Adipose tissue (tissue), 3 donors: ENCODE results near the gene TIGD7. TPM values are rescaled to one million over a fixed set of nuclear protein-coding genes. Genes with fewer than 3 reads are reported as not detected.

ENCODE experiments used
- H3K27ac ChIP-seq: one replicate; pipeline ENCODE4 v1.5.1; 2013; ENCODE audit warnings: low read depth, low read length
- WGBS, 3 donors: extraction: QIAGEN DNeasy Blood & Tissue Kit; methylation state at CpG; one replicate each; pipeline ENCODE4 v1.1.7; 2013; 5-methylcytosine and 5-hydroxymethylcytosine counted together
- polyA plus RNA-seq, 3 donors: library from polyadenylated mRNA; stranded (reverse); fragments of 200-250 nt; gene quantifications; one replicate each; pipeline ENCODE4 v1.2.3, GENCODE V29; 2013
- donor health status: healthy with polysubstance abuse.
- donor health status: Bipolar disorder and iron deficiency.
- donor health status: healthy.

The TIGD7 gene
- polyA plus RNA-seq, 3 donors, result 1.2 to 2.1 (median 2.0) TPM

- 36 to 51% (median 48%) methylated on average over 34 to 35 of the region's 35 CpGs for WGBS, 3 donors
- H3K27ac ChIP-seq, result no peak overlapping the region
These were observed 50.9 kb downstream of the TIGD7 start for GRCh38 chr16:3254309-3254708.

DNA sequence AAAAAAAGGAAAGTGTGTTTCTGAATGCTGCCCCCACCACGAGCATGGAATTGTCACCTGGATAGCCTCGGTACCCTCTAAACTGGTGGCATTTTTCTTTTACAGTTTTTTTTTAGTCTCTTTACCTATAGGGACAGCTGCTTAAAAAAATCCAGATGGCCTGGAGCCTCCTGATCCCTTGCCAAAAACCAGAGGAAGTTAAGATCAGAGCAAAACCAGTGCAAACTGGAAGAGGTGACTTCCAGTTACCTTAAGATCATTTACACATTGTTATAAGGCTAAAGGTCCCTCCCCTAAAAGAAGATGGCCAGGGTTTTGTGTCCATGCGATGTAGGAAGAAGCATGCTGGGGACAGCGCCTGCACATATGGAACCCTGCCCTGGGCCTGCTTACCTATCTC is 52.3 kb downstream of the TIGD7 start:
- 68 to 77% (median 74%) methylated on average over 4 of the region's 4 CpGs for WGBS, 3 donors
- no peak overlapping the region for H3K27ac ChIP-seq

GRCh38 chr16:3249451-3249850 is 55.8 kb downstream of the TIGD7 start:
- WGBS, 3 donors, result 77 to 90% (median 83%) methylated on average over 12 to 14 of the region's 14 CpGs
- no peak overlapping the region for H3K27ac ChIP-seq

DNA sequence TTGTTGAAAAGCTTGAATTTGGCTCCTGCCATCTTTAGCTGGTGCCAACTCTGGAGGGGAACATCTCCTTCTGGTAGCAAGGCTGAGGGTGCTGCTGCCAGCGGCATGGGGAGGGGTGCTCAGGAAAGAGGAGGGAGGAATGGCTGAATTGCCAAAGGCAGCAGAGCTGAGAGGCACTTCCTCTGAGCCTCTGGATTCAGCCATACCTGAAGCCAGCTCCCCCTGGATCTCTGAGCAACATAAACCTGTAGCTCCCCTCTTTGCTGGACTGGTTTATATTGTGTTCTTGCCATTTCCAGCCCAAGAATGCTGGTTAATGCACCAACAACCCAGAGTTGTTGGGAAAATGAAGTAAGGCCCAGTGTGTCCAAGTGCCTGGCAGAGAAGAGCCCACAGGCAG is 56.2 kb downstream of the TIGD7 start:
- H3K27ac ChIP-seq, result no peak overlapping the region
- 45 to 60% (median 59%) methylated on average over 1 of the region's 1 CpG for WGBS, 3 donors

Other genes starting within 250 kb of the TIGD7 start
- 100 to 1,000 TPM in 1 of 3 donors, 10 to 100 TPM in 2; 77.7 to 209 (median 87.0) TPM for gene IL32, start 239.8 kb downstream of the TIGD7 start, polyA plus RNA-seq
- not detected for gene ZSCAN10, start 206.1 kb downstream of the TIGD7 start, polyA plus RNA-seq
- 10 to 100 TPM in 2 of 3 donors, 1 to 10 TPM in 1; 8.7 to 16.0 (median 13.2) TPM for gene ZNF205, start 192.8 kb downstream of the TIGD7 start, polyA plus RNA-seq
- gene ZNF213, start 170.4 kb downstream of the TIGD7 start, polyA plus RNA-seq, result 1 to 10 TPM; 5.1 to 6.6 (median 5.2) TPM
- gene OR1F1, start 117.2 kb downstream of the TIGD7 start, polyA plus RNA-seq, result not detected
- gene ZNF200, start 70.3 kb downstream of the TIGD7 start, polyA plus RNA-seq, result 1 to 10 TPM; 1.9 to 4.8 (median 3.2) TPM
- gene MEFV, start 48.8 kb downstream of the TIGD7 start, polyA plus RNA-seq, result 1 to 10 TPM in 2 of 3 donors, under 1 TPM in 1; 0.18 to 2.8 (median 2.1) TPM
- gene ZNF263, start 21.9 kb downstream of the TIGD7 start, polyA plus RNA-seq, result 10 to 100 TPM; 11.9 to 25.7 (median 15.9) TPM
- 10 to 100 TPM in 2 of 3 donors, 1 to 10 TPM in 1; 8.1 to 15.0 (median 10.4) TPM for gene ZNF75A, start 67 bp upstream of the TIGD7 start, polyA plus RNA-seq
- gene OR2C1, start 50.5 kb upstream of the TIGD7 start, polyA plus RNA-seq, result under 1 TPM in 2 of 3 donors, not detected in 1; 0.03 to 0.09 TPM
- gene ZSCAN32, start 95.6 kb upstream of the TIGD7 start, polyA plus RNA-seq, result 10 to 100 TPM in 1 of 3 donors, 1 to 10 TPM in 2; 4.5 to 10.1 (median 6.0) TPM
- gene ZNF174, start 95.8 kb upstream of the TIGD7 start, polyA plus RNA-seq, result 1 to 10 TPM; 3.4 to 4.7 (median 4.3) TPM
- gene ZNF597, start 138.1 kb upstream of the TIGD7 start, polyA plus RNA-seq, result 1 to 10 TPM in 2 of 3 donors, under 1 TPM in 1; 0.58 to 1.5 (median 1.0) TPM
- 10 to 100 TPM; 25.0 to 32.4 (median 25.9) TPM for gene NAA60, start 138.2 kb upstream of the TIGD7 start, polyA plus RNA-seq
- not detected for gene C16orf90, start 190.1 kb upstream of the TIGD7 start, polyA plus RNA-seq
- gene CLUAP1, start 195.6 kb upstream of the TIGD7 start, polyA plus RNA-seq, result 10 to 100 TPM in 1 of 3 donors, 1 to 10 TPM in 2; 8.5 to 16.5 (median 9.3) TPM